Measurements from ENCODE around the gene NFU1. TPM values are rescaled to one million over a fixed set of nuclear protein-coding genes. Genes with fewer than 3 reads are reported as not detected.

NFU1 gene
- total RNA-seq, 1 donor from 2014 or later: 32.1 TPM

- DNase-seq (ENCODE audit: low read depth): no peak
- H3K4me3 ChIP-seq (ENCODE audit: low read depth, low read length): no peak overlapping the region
- no peak for TF ChIP-seq CTCF (conservative IDR thresholded peaks at IDR 0.05; ENCODE audit: low read depth, low read length)
Observed at GRCh38 chr2:69471793-69472192, 34.6 kb upstream of the NFU1 start.

GRCh38 chr2:69470911-69471310 is 33.7 kb upstream of the NFU1 start:
- H3K4me3 ChIP-seq (ENCODE audit: low read depth, low read length): no peak overlapping the region
- no peak for TF ChIP-seq CTCF (conservative IDR thresholded peaks at IDR 0.05; ENCODE audit: low read depth, low read length)
- no peak for DNase-seq (ENCODE audit: low read depth)

- H3K4me3 ChIP-seq (ENCODE audit: low read depth, low read length): no peak overlapping the region
- TF ChIP-seq CTCF (conservative IDR thresholded peaks at IDR 0.05; ENCODE audit: low read depth, low read length): no peak
- no peak for DNase-seq (ENCODE audit: low read depth)
Observed at GRCh38 chr2:69469784-69470183, 32.5 kb upstream of the NFU1 start.

GRCh38 chr2:69469375-69469774 is 32.1 kb upstream of the NFU1 start:
- no peak for DNase-seq (ENCODE audit: low read depth)
- H3K4me3 ChIP-seq (ENCODE audit: low read depth, low read length): no peak overlapping the region
- TF ChIP-seq CTCF (conservative IDR thresholded peaks at IDR 0.05; ENCODE audit: low read depth, low read length): no peak

- TF ChIP-seq CTCF (conservative IDR thresholded peaks at IDR 0.05; ENCODE audit: low read depth, low read length): no peak
- no peak overlapping the region for H3K4me3 ChIP-seq (ENCODE audit: low read depth, low read length)
- DNase-seq (ENCODE audit: low read depth): no peak
Observed at GRCh38 chr2:69466728-69467127, 29.5 kb upstream of the NFU1 start.

GRCh38 chr2:69465513-69466456 is 28.6 kb upstream of the NFU1 start:
- no peak for TF ChIP-seq CTCF (conservative IDR thresholded peaks at IDR 0.05; ENCODE audit: low read depth, low read length)
- no peak overlapping the region for H3K4me3 ChIP-seq (ENCODE audit: low read depth, low read length)
- DNase-seq (ENCODE audit: low read depth): no peak

GRCh38 chr2:69464575-69464974 is 27.3 kb upstream of the NFU1 start:
- DNase-seq (ENCODE audit: low read depth): no peak
- TF ChIP-seq CTCF (conservative IDR thresholded peaks at IDR 0.05; ENCODE audit: low read depth, low read length): no peak
- no peak overlapping the region for H3K4me3 ChIP-seq (ENCODE audit: low read depth, low read length)

Data from epithelial cell of proximal tubule (primary cell).